Activated CD8-positive, alpha-beta memory T cell treated with anti-CD3 and anti-CD28 coated beads for 36 hours (primary cell): ENCODE measurements around the gene TIGD3. TPM values are rescaled to one million over a fixed set of nuclear protein-coding genes. Genes with fewer than 3 reads are reported as not detected.

Experiments used
- CTCF ChIA-PET: fragments of 350-600 bp; sonication (Branson Sonifier 250); formaldehyde crosslinking; loops from one replicate; lab custom pipeline; 2021; ENCODE audit warnings: antibody characterized with exemption; lab: Charles Lee
- POLR2A ChIA-PET: fragments of 350-600 bp; sonication (Branson Sonifier 250); formaldehyde crosslinking; loops from one replicate; lab custom pipeline; 2021; ENCODE audit warnings: antibody characterized with exemption; lab: Charles Lee
- total RNA-seq, 2 experiments: library from RNA; stranded (reverse); gene quantifications; one replicate each; pipeline ENCODE4 v1.2.3, GENCODE V29; 2021

The TIGD3 gene, protein sequence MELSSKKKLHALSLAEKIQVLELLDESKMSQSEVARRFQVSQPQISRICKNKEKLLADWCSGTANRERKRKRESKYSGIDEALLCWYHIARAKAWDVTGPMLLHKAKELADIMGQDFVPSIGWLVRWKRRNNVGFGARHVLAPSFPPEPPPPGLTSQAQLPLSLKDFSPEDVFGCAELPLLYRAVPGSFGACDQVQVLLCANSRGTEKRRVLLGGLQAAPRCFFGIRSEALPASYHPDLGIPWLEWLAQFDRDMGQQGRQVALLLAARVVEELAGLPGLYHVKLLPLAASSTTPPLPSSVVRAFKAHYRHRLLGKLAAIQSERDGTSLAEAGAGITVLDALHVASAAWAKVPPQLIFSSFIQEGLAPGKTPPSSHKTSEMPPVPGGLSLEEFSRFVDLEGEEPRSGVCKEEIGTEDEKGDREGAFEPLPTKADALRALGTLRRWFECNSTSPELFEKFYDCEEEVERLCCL
- total RNA-seq: under 1 TPM; 0.65 TPM

- ChIA-PET POLR2A (interaction anchor here (0.9 kb wide), 1 partner anchor 153 kb away, joined by 3 read pairs; no protein-coding TSS in a partner anchor), CTCF (interaction anchor here (0.8 to 1.1 kb wide), 2 partner anchors 25 to 156 kb away, joined by 3 to 6 read pairs; no protein-coding TSS in a partner anchor)
Measured at GRCh38 chr11:65354265-65355012, at the start of gene TIGD3. Gene TIGD3 (plus strand): TSS chr11:65354751. CDS start chr11:65355809, 1,058 bp downstream.

DNA sequence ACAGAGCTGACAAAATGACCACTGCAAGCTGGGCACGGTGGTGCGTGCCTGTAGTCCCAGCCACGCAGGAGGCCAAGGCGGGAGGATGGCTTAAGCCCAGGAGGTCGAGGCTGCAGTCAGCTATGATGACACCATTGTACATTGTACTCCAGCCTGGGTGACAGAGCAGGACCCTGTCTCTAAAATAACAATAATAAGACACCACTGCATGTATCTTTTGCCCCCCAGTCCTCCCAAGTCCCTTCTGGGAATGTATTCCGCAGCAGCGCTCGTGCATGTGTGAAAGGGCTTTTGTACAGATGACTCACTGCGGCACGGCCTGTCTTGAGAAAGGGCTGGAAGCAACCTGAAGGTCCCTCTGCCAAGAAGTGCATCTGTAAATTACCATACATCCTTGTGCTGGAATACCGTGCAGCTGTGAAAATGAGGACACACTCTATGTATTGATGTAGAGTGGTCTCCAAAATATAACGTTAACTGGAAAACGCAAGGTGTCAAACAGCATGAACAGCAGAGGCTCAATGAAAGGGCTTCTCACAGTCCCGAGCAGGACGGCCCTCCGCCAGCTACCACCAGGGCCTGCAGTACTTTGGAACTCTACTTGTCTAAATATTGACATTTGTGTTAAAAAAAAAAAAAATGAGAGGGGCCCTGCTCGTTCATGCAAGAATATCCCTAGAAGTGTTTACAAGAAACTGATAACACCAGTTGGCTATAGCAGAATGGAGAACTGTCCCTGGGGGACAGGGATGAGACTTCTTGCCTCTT is 48.9 kb upstream of the TIGD3 start:
- POLR2A ChIA-PET: interaction anchor here (0.7 kb wide), 1 partner anchor 31 kb away, joined by 5 read pairs; no protein-coding TSS in a partner anchor
- CTCF ChIA-PET: interaction anchor here (0.9 to 2.7 kb wide), 2 partner anchors 10 to 21 kb away, joined by 3 to 8 read pairs; partner anchors contain the start of gene CDC42EP2

GRCh38 chr11:65307298-65308229 is 47.0 kb upstream of the TIGD3 start:
- ChIA-PET CTCF (interaction anchor here (0.8 to 2.7 kb wide), 2 partner anchors 8 to 13 kb away, joined by 4 to 8 read pairs; partner anchors contain the start of gene CDC42EP2), POLR2A (no interaction called here)

GRCh38 chr11:65308281-65308891 is 46.2 kb upstream of the TIGD3 start:
- POLR2A ChIA-PET: no interaction called here
- CTCF ChIA-PET: interaction anchor here (1.2 kb wide), 1 partner anchor 25 kb away, joined by 3 read pairs; the partner anchor contains the start of gene DPF2

GRCh38 chr11:65309006-65309405 is 45.5 kb upstream of the TIGD3 start:
- ChIA-PET POLR2A (no interaction called here), CTCF (interaction anchor here (1.2 kb wide), 1 partner anchor 24 kb away, joined by 3 read pairs; the partner anchor contains the start of gene DPF2)

DNA sequence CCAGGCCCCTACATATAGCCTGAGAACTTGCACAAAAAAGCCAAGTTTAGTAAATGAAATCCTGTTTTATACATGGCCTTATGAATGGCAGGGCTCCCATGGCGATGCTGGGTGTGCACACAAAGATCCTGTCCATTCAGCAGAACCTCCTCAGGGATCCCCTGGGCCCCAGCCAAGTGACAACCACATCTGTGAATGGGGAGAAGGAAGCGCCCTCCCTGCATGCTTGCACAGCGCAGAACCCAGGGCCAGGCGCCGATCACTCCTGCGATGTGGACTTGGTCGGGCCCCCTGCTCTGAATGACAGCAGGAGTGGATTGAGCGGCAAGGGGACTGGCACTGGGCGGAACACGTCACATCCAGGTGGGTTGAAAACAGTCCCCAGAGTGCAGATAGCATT is 44.3 kb upstream of the TIGD3 start:
- ChIA-PET POLR2A (no interaction called here), CTCF (interaction anchor here (0.6 to 1.2 kb wide), 4 partner anchors 19 to 84 kb away, joined by 3 to 7 read pairs (median 6); no protein-coding TSS in a partner anchor)

DNA sequence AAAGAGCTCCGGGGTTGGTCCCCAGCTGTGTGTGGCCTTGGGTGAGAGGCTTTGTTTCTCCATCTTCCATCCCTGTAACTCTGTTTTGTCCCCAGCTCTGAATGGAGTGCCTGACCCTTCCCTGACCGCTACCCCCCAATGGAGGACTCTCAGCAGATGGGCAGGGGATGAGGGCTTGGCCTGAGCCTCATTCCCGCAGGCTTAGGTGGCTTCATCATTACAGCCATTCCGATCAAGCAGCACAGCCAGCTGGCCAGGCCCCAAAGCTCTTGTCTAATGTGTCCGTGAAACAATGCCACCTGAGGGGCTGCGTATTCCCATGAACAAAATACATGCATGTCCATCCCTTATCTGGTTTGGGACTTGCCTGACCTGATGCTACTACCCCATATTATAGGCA is 43.8 kb upstream of the TIGD3 start:
- ChIA-PET POLR2A (no interaction called here), CTCF (interaction anchor here (0.6 to 1.2 kb wide), 3 partner anchors 19 to 85 kb away, joined by 6 to 7 read pairs (median 7); no protein-coding TSS in a partner anchor)

DNA sequence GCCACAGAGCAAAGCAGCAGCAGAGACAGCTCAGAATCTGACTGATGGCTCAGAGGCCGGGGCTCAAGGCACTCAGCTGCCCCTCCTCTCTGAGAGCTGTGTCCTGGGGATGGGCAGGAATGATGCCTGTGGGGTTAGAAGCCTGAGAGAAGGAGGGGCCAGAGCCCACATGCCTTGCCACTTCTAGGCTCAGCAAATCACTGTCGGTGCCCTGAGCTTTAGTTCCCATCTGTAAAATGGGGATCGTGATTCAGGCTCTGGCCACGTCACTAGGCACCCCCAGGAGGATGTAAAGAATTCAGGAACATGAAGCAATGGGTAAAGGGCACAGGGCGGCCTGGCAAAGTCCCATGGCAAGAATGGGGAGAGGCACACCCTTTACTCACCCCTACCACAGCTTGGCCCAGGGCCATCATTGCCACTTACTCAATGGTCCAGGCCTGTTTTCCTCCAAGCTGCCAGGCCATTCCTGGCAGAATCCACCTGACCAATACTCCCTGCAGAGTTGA is 43.3 kb upstream of the TIGD3 start:
- POLR2A ChIA-PET: no interaction called here
- CTCF ChIA-PET: interaction anchor here (1.2 kb wide), 2 partner anchors 18 to 85 kb away, joined by 7 read pairs; no protein-coding TSS in a partner anchor

- CTCF ChIA-PET: interaction anchor here (0.7 to 7.1 kb wide), 32 partner anchors 8 to 490 kb away, joined by 3 to 104 read pairs (median 4); partner anchors contain the start of genes CAPN1, DPF2 and POLA2
- POLR2A ChIA-PET: interaction anchor here (0.6 to 2.3 kb wide), 5 partner anchors 15 to 183 kb away, joined by 4 to 12 read pairs (median 4); partner anchors contain the start of gene POLA2
Measured at GRCh38 chr11:65314501-65315203, 39.9 kb upstream of the TIGD3 start, which contains the start of gene CDC42EP2. Gene CDC42EP2 (plus strand): TSS chr11:65314866. CDS start chr11:65320899, 6,033 bp downstream.

DNA sequence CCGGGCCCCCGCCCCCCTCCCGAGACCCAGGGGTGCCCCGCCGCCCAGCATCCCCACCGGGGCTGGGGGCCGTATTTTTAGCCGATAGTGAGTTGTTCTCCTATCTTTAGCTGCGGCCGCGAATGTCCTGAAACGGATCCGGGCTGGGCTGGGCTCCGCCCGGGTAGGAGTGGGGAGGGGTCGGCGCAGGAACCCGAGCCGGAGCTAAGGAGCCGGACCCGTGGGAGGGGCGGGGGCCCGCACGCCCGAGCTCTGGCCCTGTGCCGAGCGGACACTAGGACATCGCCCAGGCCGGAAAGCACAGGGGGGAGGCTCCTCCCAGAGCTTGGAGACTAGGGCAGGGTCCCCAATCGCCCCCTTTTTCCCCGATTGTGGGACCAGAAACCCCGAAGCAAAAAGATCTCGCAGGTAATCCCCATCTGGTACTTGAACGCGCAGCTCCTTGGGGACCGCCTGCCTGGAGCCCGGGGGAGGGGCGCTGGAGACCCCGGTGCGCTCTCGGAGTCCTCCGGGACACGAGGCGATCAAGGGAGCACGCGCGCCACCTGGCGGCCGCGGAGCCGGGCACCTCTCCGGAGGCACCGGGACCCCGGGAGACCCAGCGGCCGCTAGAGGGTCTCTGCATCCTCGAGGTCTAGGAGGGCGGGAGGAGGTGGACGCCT is 39.2 kb upstream of the TIGD3 start:
- POLR2A ChIA-PET: interaction anchor here (0.6 to 2.3 kb wide), 6 partner anchors 14 to 182 kb away, joined by 4 to 12 read pairs (median 4); partner anchors contain the start of gene POLA2

DNA sequence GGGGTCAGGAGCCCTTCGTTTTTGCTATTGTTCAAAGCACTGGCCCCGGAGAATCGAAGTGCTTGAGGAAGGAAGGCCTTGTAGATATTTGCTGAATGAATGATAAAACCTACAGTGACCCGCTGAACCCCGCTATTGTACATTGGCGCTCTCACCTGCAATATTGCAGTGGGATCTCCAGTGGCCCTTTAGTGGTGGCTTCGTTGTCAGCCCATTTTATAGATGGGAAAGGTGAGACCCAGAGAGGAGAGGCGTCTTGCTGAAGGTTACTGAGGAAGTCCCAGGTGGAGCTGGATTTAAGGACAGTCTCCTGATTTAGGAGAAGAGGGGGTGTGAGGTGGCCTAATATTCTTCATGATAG is 38.7 kb upstream of the TIGD3 start:
- POLR2A ChIA-PET: interaction anchor here (1.1 to 2.3 kb wide), 4 partner anchors 14 to 181 kb away, joined by 4 to 12 read pairs (median 4); partner anchors contain the start of gene POLA2

More for the DNA sequence above, 39.2 kb upstream of the TIGD3 start:
- CTCF ChIA-PET: interaction anchor here (0.7 to 7.1 kb wide), 38 partner anchors 9 to 491 kb away, joined by 3 to 104 read pairs (median 4); partner anchors contain the start of genes CAPN1, DPF2 and POLA2

DNA sequence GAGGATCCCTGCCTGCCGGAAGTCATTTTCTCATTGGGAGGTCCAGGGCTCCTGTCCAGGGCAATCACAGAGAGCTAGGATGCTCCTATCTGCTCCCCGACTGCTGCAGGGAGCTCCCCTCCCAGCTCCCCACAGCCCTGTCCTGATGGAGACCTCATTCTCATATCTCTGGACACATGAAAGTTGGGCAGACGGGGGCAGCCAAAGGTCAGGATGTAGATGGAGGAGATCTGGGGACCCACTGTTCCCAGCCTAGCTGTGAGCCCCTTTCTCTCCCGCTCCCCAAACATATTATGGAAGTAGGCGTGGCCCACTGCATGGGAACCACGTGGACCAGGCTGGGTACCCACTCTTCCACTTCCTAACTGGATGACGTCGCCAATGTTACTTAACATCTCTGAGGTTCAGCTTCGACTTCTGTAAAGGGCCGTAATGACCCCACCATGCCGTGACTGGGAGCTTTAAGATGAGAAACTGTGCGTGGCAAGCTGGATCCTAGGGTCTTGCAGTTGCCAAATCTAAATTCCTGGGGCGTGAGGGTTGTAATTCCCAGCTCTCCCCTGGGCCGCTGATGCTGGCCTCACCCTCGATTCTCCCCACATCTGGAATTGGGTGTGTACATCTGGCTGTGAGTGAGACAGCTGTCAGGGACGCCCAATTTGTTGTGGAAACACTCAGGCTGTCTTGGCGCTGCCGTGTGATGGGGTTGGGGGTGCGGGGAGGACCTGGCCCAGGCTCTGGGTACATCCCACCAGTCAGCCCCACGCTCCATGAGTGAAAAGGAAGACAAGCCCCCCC is 38.1 kb upstream of the TIGD3 start:
- CTCF ChIA-PET: interaction anchor here (0.7 to 7.1 kb wide), 23 partner anchors 9 to 206 kb away, joined by 3 to 104 read pairs (median 5); partner anchors contain the start of gene DPF2

More for the DNA sequence above, 38.7 kb upstream of the TIGD3 start:
- CTCF ChIA-PET: interaction anchor here (0.7 to 7.1 kb wide), 36 partner anchors 9 to 492 kb away, joined by 3 to 104 read pairs (median 4); partner anchors contain the start of genes DPF2 and POLA2

GRCh38 chr11:65317025-65317786 is 37.3 kb upstream of the TIGD3 start:
- ChIA-PET POLR2A (no interaction called here), CTCF (interaction anchor here (0.8 to 7.1 kb wide), 8 partner anchors 8 to 206 kb away, joined by 3 to 104 read pairs (median 12); partner anchors contain the start of gene DPF2)

More for the DNA sequence above, 38.1 kb upstream of the TIGD3 start:
- POLR2A ChIA-PET: interaction anchor here (1.5 to 2.3 kb wide), 2 partner anchors 17 to 54 kb away, joined by 5 to 12 read pairs; partner anchors contain the start of gene POLA2
